Measurements from ENCODE around the gene EDDM3A. TPM values are rescaled to one million over a fixed set of nuclear protein-coding genes. Genes with fewer than 3 reads are reported as not detected.
A peak's percentile ranks its signal among the peaks of the same experiment; 100 is the strongest.

EDDM3A gene
- total RNA-seq, 1 donor from 2014 or later = not detected

- no peak overlapping the region for H3K4me3 Mint-ChIP-seq (ENCODE audit: unreplicated experiment)
- no peaks in the 10 kb centered on the region for H3K36me3 Mint-ChIP-seq (ENCODE audit: low read depth, unreplicated experiment)
- H3K4me3 ChIP-seq (ENCODE audit: insufficient read depth, low read depth, low read length) = no peak overlapping the region
- H3K79me2 ChIP-seq (ENCODE audit: insufficient read depth, low read length) = no peaks in the 10 kb centered on the region
- H4K20me1 ChIP-seq (ENCODE audit: insufficient read depth, low read length) = no peaks in the 10 kb centered on the region
- H3K4me2 ChIP-seq (ENCODE audit: low read length) = no peak overlapping the region
- no peak overlapping the region for H3K9ac ChIP-seq (ENCODE audit: low read length)
- no peaks in the 10 kb centered on the region for H3K4me1 Mint-ChIP-seq (ENCODE audit: low read depth, unreplicated experiment)
- no peaks in the 10 kb centered on the region for H3K36me3 ChIP-seq (ENCODE audit: insufficient read depth, low read length)
- DNase-seq (ENCODE audit: low read depth) (peak; percentile 36), FAIRE-seq (no peak)
- TF ChIP-seq EZH2 (IDR thresholded peaks at IDR 0.05; ENCODE audit: insufficient read depth, low read length) = no peak
- no peak for TF ChIP-seq CTCF (IDR thresholded peaks at IDR 0.05; ENCODE audit: insufficient read depth, low read depth, low read length)
- no peak overlapping the region for H3K27ac Mint-ChIP-seq (ENCODE audit: unreplicated experiment)
- no peaks in the 10 kb centered on the region for H3K9me3 Mint-ChIP-seq (ENCODE audit: unreplicated experiment)
- H3K27me3 Mint-ChIP-seq (ENCODE audit: low read depth, unreplicated experiment) = no peaks in the 10 kb centered on the region
- no peaks in the 10 kb centered on the region for H3K27me3 ChIP-seq (ENCODE audit: insufficient read depth, low read length)
- H3K27ac ChIP-seq (ENCODE audit: low read depth, low read length) = no peak overlapping the region
- H2AFZ ChIP-seq (ENCODE audit: low read depth, low read length) = no peak overlapping the region
- H3K9me3 ChIP-seq (ENCODE audit: insufficient read depth, low read depth, low read length) = no peaks in the 10 kb centered on the region
- H3K4me1 ChIP-seq (ENCODE audit: insufficient read depth, low read length) = no peaks in the 10 kb centered on the region
Measured at GRCh38 chr14:20707622-20708021, 38.1 kb upstream of the EDDM3A start.

- no peaks in the 10 kb centered on the region for H3K4me1 ChIP-seq (ENCODE audit: insufficient read depth, low read length)
- Mint-ChIP-seq H3K27ac (ENCODE audit: unreplicated experiment) (no peak overlapping the region), H3K4me1 (ENCODE audit: low read depth, unreplicated experiment) (peaks cover 11% of the 10 kb centered on the region), H3K9me3 (ENCODE audit: unreplicated experiment) (peaks cover 5% of the 10 kb centered on the region), H3K4me3 (ENCODE audit: unreplicated experiment) (no peak overlapping the region), H3K36me3 (ENCODE audit: low read depth, unreplicated experiment) (peaks cover 2% of the 10 kb centered on the region), H3K27me3 (ENCODE audit: low read depth, unreplicated experiment) (no peaks in the 10 kb centered on the region)
- no peaks in the 10 kb centered on the region for H3K79me2 ChIP-seq (ENCODE audit: insufficient read depth, low read length)
- no peak for TF ChIP-seq EZH2 (IDR thresholded peaks at IDR 0.05; ENCODE audit: insufficient read depth, low read length)
- no peak for TF ChIP-seq CTCF (IDR thresholded peaks at IDR 0.05; ENCODE audit: insufficient read depth, low read depth, low read length)
- H2AFZ ChIP-seq (ENCODE audit: low read depth, low read length) = no peak overlapping the region
- no peak overlapping the region for H3K4me3 ChIP-seq (ENCODE audit: insufficient read depth, low read depth, low read length)
- H3K27ac ChIP-seq (ENCODE audit: low read depth, low read length) = no peak overlapping the region
- H3K36me3 ChIP-seq (ENCODE audit: insufficient read depth, low read length) = no peaks in the 10 kb centered on the region
- no peaks in the 10 kb centered on the region for H3K9me3 ChIP-seq (ENCODE audit: insufficient read depth, low read depth, low read length)
- FAIRE-seq = no peak
- H4K20me1 ChIP-seq (ENCODE audit: insufficient read depth, low read length) = no peaks in the 10 kb centered on the region
- no peak overlapping the region for H3K9ac ChIP-seq (ENCODE audit: low read length)
- H3K4me2 ChIP-seq (ENCODE audit: low read length) = no peak overlapping the region
- no peak for DNase-seq (ENCODE audit: low read depth)
- H3K27me3 ChIP-seq (ENCODE audit: insufficient read depth, low read length) = no peaks in the 10 kb centered on the region
Measured at GRCh38 chr14:20711261-20711660, 34.4 kb upstream of the EDDM3A start.

GRCh38 chr14:20711685-20712084, 34.0 kb upstream of the EDDM3A start:
- Histone ChIP-seq H3K4me1 (ENCODE audit: insufficient read depth, low read length) (no peaks in the 10 kb centered on the region), H3K9me3 (ENCODE audit: insufficient read depth, low read depth, low read length) (peaks cover under 1% of the 10 kb centered on the region), H3K4me2 (ENCODE audit: low read length) (no peak overlapping the region), H2AFZ (ENCODE audit: low read depth, low read length) (no peak overlapping the region), H4K20me1 (ENCODE audit: insufficient read depth, low read length) (no peaks in the 10 kb centered on the region), H3K79me2 (ENCODE audit: insufficient read depth, low read length) (no peaks in the 10 kb centered on the region), H3K27ac (ENCODE audit: low read depth, low read length) (no peak overlapping the region), H3K36me3 (ENCODE audit: insufficient read depth, low read length) (no peaks in the 10 kb centered on the region), H3K9ac (ENCODE audit: low read length) (no peak overlapping the region), H3K27me3 (ENCODE audit: insufficient read depth, low read length) (no peaks in the 10 kb centered on the region), H3K4me3 (ENCODE audit: insufficient read depth, low read depth, low read length) (no peak overlapping the region)
- Mint-ChIP-seq H3K4me3 (ENCODE audit: unreplicated experiment) (no peak overlapping the region), H3K27me3 (ENCODE audit: low read depth, unreplicated experiment) (no peaks in the 10 kb centered on the region), H3K9me3 (ENCODE audit: unreplicated experiment) (peaks cover 5% of the 10 kb centered on the region), H3K36me3 (ENCODE audit: low read depth, unreplicated experiment) (peaks cover 2% of the 10 kb centered on the region), H3K4me1 (ENCODE audit: low read depth, unreplicated experiment) (peaks cover 11% of the 10 kb centered on the region), H3K27ac (ENCODE audit: unreplicated experiment) (no peak overlapping the region)
- DNase-seq (ENCODE audit: low read depth) = no peak
- TF ChIP-seq CTCF (IDR thresholded peaks at IDR 0.05; ENCODE audit: insufficient read depth, low read depth, low read length) (no peak), EZH2 (IDR thresholded peaks at IDR 0.05; ENCODE audit: insufficient read depth, low read length) (no peak)
- no peak for FAIRE-seq

Data from astrocyte (in vitro differentiated cells and primary cell).